ENCODE data around the gene NFAT5. TPM values are rescaled to one million over a fixed set of nuclear protein-coding genes. Genes with fewer than 3 reads are reported as not detected.

NFAT5 gene
- total RNA-seq, 5 donors from 2014 or later (not counting 1 experiment from before 2014, with no cell fraction given), result 24.3 to 33.7 (median 27.8) TPM

GRCh38 chr16:69522732-69523404 is 42.9 kb upstream of the NFAT5 start:
- H3K27me3 ChIP-seq (replicated peaks in 1 of 2; ENCODE audit: control insufficient read depth in 2 of 2, extremely low read depth in 1 of 2, insufficient read depth in 2 of 2, low read length in 1 of 2), result no peaks in the 10 kb centered on the region
- DNase-seq (no peak), ATAC-seq (replicated peaks in 1 of 4) (no peak)
- CTCF ChIA-PET, result no interaction called here
- Mint-ChIP-seq H3K4me3 (no peak overlapping the region), H3K9me3 (no peaks in the 10 kb centered on the region), H3K27me3 (no peaks in the 10 kb centered on the region), H3K36me3 (no peaks in the 10 kb centered on the region), H3K4me1 (peaks cover 0 to 7% (median 0%) of the 10 kb centered on the region in 3 donors), H3K27ac (no peak overlapping the region)
- no peak overlapping the region for H3K4me3 ChIP-seq (ENCODE audit: control insufficient read depth in 1 of 2, extremely low read depth in 1 of 2, low read length in 1 of 2)
- no peaks in the 10 kb centered on the region for H3K4me1 ChIP-seq (ENCODE audit: control insufficient read depth in 1 of 2, extremely low read depth in 1 of 2, insufficient read depth in 2 of 2, low read length in 2 of 2)
- H3K36me3 ChIP-seq (ENCODE audit: control insufficient read depth in 2 of 2, extremely low read depth in 1 of 2, insufficient read depth in 1 of 2, low read length in 1 of 2), result no peaks in the 10 kb centered on the region
- no peaks in the 10 kb centered on the region for H3K9me3 ChIP-seq
- no peak overlapping the region for H3K27ac ChIP-seq (ENCODE audit: low read length)
- POLR2A ChIA-PET, result interaction anchor here in 1 of 2 donors (0.6 kb wide), 1 partner anchor 44 kb away, joined by 3 read pairs; no protein-coding TSS in a partner anchor
- 93% methylated on average over 4 of the region's 7 CpGs for WGBS (ENCODE audit: insufficient coverage)

- Histone ChIP-seq H3K27ac (ENCODE audit: low read length) (no peak overlapping the region), H3K4me1 (ENCODE audit: control insufficient read depth in 1 of 2, extremely low read depth in 1 of 2, insufficient read depth in 2 of 2, low read length in 2 of 2) (no peaks in the 10 kb centered on the region), H3K27me3 (replicated peaks in 1 of 2; ENCODE audit: control insufficient read depth in 2 of 2, extremely low read depth in 1 of 2, insufficient read depth in 2 of 2, low read length in 1 of 2) (no peaks in the 10 kb centered on the region), H3K9me3 (no peaks in the 10 kb centered on the region), H3K4me3 (ENCODE audit: control insufficient read depth in 1 of 2, extremely low read depth in 1 of 2, low read length in 1 of 2) (no peak overlapping the region), H3K36me3 (ENCODE audit: control insufficient read depth in 2 of 2, extremely low read depth in 1 of 2, insufficient read depth in 1 of 2, low read length in 1 of 2) (no peaks in the 10 kb centered on the region)
- H3K36me3 Mint-ChIP-seq, result no peaks in the 10 kb centered on the region
- ATAC-seq (replicated peaks in 1 of 4) (no peak), DNase-seq (no peak)
- CTCF ChIA-PET, result no interaction called here
- H3K27me3 Mint-ChIP-seq, result no peaks in the 10 kb centered on the region
- whole genome bisulfite sequencing (ENCODE audit: insufficient coverage), result 94% methylated on average over 8 of the region's 13 CpGs
- no peaks in the 10 kb centered on the region for H3K9me3 Mint-ChIP-seq
- no peak overlapping the region for H3K27ac Mint-ChIP-seq
- H3K4me1 Mint-ChIP-seq, result peaks cover 0 to 7% (median 0%) of the 10 kb centered on the region in 3 donors
- H3K4me3 Mint-ChIP-seq, result no peak overlapping the region
- POLR2A ChIA-PET, result interaction anchor here (0.5 to 0.6 kb wide), 3 partner anchors 43 to 72 kb away, joined by 3 to 12 read pairs (median 7); no protein-coding TSS in a partner anchor
Measured at GRCh38 chr16:69523566-69524305, 42.0 kb upstream of the NFAT5 start.

GRCh38 chr16:69526831-69527655 is 38.7 kb upstream of the NFAT5 start:
- ChIA-PET POLR2A (no interaction called here), CTCF (interaction anchor here in 1 of 2 donors (0.7 kb wide), 2 partner anchors 32 to 1251 kb away, joined by 4 to 8 read pairs; no protein-coding TSS in a partner anchor)
- Mint-ChIP-seq H3K27ac (no peak overlapping the region), H3K4me1 (peaks cover 6 to 15% (median 13%) of the 10 kb centered on the region in 3 donors), H3K27me3 (no peaks in the 10 kb centered on the region), H3K9me3 (no peaks in the 10 kb centered on the region), H3K36me3 (no peaks in the 10 kb centered on the region), H3K4me3 (no peak overlapping the region)
- Histone ChIP-seq H3K4me3 (ENCODE audit: control insufficient read depth in 1 of 2, extremely low read depth in 1 of 2, low read length in 1 of 2) (no peak overlapping the region), H3K9me3 (no peaks in the 10 kb centered on the region), H3K27ac (ENCODE audit: low read length) (no peak overlapping the region), H3K4me1 (ENCODE audit: control insufficient read depth in 1 of 2, extremely low read depth in 1 of 2, insufficient read depth in 2 of 2, low read length in 2 of 2) (peaks cover 0 to 10% of the 10 kb centered on the region in 2 experiments), H3K36me3 (ENCODE audit: control insufficient read depth in 2 of 2, extremely low read depth in 1 of 2, insufficient read depth in 1 of 2, low read length in 1 of 2) (no peaks in the 10 kb centered on the region), H3K27me3 (replicated peaks in 1 of 2; ENCODE audit: control insufficient read depth in 2 of 2, extremely low read depth in 1 of 2, insufficient read depth in 2 of 2, low read length in 1 of 2) (no peaks in the 10 kb centered on the region)
- ATAC-seq (replicated peaks in 1 of 4) (no peak), DNase-seq (no peak)
- 87% methylated on average over 3 of the region's 11 CpGs for WGBS (ENCODE audit: insufficient coverage)

- H3K9me3 ChIP-seq, result no peaks in the 10 kb centered on the region
- Mint-ChIP-seq H3K27me3 (peaks cover 0 to 3% of the 10 kb centered on the region in 2 donors), H3K36me3 (no peaks in the 10 kb centered on the region), H3K4me1 (peaks cover 6 to 17% (median 13%) of the 10 kb centered on the region in 3 donors), H3K4me3 (no peak overlapping the region), H3K27ac (no peak overlapping the region), H3K9me3 (no peaks in the 10 kb centered on the region)
- no peak overlapping the region for H3K4me3 ChIP-seq (ENCODE audit: control insufficient read depth in 1 of 2, extremely low read depth in 1 of 2, low read length in 1 of 2)
- ChIA-PET POLR2A (no interaction called here), CTCF (no interaction called here)
- H3K27me3 ChIP-seq (replicated peaks in 1 of 2; ENCODE audit: control insufficient read depth in 2 of 2, extremely low read depth in 1 of 2, insufficient read depth in 2 of 2, low read length in 1 of 2), result no peaks in the 10 kb centered on the region
- no peak for DNase-seq
- WGBS (ENCODE audit: insufficient coverage), result no CpG with 5 or more reads among the region's 1 CpG
- H3K27ac ChIP-seq (ENCODE audit: low read length), result no peak overlapping the region
- no peaks in the 10 kb centered on the region for H3K36me3 ChIP-seq (ENCODE audit: control insufficient read depth in 2 of 2, extremely low read depth in 1 of 2, insufficient read depth in 1 of 2, low read length in 1 of 2)
- ATAC-seq (replicated peaks in 1 of 4), result no peak
- H3K4me1 ChIP-seq (ENCODE audit: control insufficient read depth in 1 of 2, extremely low read depth in 1 of 2, insufficient read depth in 2 of 2, low read length in 2 of 2), result peaks cover 0 to 10% of the 10 kb centered on the region in 2 experiments
Measured at GRCh38 chr16:69531988-69532387, 33.8 kb upstream of the NFAT5 start.

- Mint-ChIP-seq H3K27ac (no peak overlapping the region), H3K9me3 (no peaks in the 10 kb centered on the region), H3K4me1 (peaks cover 6 to 17% (median 13%) of the 10 kb centered on the region in 3 donors), H3K36me3 (no peaks in the 10 kb centered on the region), H3K4me3 (no peak overlapping the region), H3K27me3 (peaks cover 0 to 3% of the 10 kb centered on the region in 2 donors)
- Histone ChIP-seq H3K36me3 (ENCODE audit: control insufficient read depth in 2 of 2, extremely low read depth in 1 of 2, insufficient read depth in 1 of 2, low read length in 1 of 2) (no peaks in the 10 kb centered on the region), H3K27ac (ENCODE audit: low read length) (no peak overlapping the region), H3K4me1 (ENCODE audit: control insufficient read depth in 1 of 2, extremely low read depth in 1 of 2, insufficient read depth in 2 of 2, low read length in 2 of 2) (peaks cover 0 to 10% of the 10 kb centered on the region in 2 experiments), H3K27me3 (replicated peaks in 1 of 2; ENCODE audit: control insufficient read depth in 2 of 2, extremely low read depth in 1 of 2, insufficient read depth in 2 of 2, low read length in 1 of 2) (no peaks in the 10 kb centered on the region), H3K9me3 (no peaks in the 10 kb centered on the region), H3K4me3 (ENCODE audit: control insufficient read depth in 1 of 2, extremely low read depth in 1 of 2, low read length in 1 of 2) (no peak overlapping the region)
- ATAC-seq (replicated peaks in 1 of 4) (no peak), DNase-seq (no peak)
- ChIA-PET CTCF (no interaction called here), POLR2A (no interaction called here)
- WGBS (ENCODE audit: insufficient coverage), result 88% methylated on average over 1 of the region's 9 CpGs
Measured at GRCh38 chr16:69532641-69533455, 32.9 kb upstream of the NFAT5 start.
